Measurements from ENCODE around the gene VPS35L.

DNA sequence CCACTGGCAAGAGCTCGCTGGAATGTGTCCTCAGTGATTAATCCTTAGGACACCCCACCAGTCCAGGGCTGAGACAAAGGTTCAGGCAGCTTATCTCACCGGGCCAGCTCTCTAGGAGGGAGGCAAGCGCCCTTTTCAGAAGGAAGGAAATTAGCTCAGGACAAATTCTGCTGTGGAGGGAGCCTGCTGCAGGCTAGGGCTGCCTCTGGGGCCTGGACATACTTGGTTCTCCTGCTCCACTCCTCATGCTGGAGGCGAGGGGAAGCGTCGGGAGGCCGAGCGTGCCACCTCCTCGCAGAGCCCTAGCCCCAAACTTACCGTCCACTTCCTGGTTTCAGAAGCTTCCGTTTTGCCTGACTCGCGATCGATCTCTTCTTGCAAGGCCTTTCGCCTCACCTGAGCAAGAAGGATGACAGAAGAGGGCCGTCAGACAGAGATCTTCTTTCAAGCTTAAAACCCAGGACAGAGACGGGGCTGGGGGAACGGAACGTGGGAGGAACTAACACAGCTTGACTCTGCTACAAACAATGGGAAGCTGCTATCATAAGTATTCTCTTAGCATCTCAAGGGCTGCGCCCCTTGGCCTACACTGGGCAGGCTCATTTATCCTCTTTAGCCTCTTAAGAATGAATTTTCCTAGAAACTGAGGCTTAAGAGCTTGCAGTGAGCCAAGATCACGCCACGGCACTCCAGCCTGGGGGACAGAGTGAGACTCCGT is 154.8 kb downstream of the VPS35L start:
- TF ChIP-seq, protein P1, sequence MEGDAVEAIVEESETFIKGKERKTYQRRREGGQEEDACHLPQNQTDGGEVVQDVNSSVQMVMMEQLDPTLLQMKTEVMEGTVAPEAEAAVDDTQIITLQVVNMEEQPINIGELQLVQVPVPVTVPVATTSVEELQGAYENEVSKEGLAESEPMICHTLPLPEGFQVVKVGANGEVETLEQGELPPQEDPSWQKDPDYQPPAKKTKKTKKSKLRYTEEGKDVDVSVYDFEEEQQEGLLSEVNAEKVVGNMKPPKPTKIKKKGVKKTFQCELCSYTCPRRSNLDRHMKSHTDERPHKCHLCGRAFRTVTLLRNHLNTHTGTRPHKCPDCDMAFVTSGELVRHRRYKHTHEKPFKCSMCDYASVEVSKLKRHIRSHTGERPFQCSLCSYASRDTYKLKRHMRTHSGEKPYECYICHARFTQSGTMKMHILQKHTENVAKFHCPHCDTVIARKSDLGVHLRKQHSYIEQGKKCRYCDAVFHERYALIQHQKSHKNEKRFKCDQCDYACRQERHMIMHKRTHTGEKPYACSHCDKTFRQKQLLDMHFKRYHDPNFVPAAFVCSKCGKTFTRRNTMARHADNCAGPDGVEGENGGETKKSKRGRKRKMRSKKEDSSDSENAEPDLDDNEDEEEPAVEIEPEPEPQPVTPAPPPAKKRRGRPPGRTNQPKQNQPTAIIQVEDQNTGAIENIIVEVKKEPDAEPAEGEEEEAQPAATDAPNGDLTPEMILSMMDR (IDR thresholded peaks at IDR 0.05) = no peak
- TF ChIP-seq POLR2AphosphoS5 (IDR thresholded peaks at IDR 0.05) = no peak

Data from stomach (tissue), 4 donors.